Heart left ventricle (tissue), 16 donors: ENCODE data around the gene MYH3. TPM values are rescaled to one million over a fixed set of nuclear protein-coding genes. Genes with fewer than 3 reads are reported as not detected.

Experiments used
- ATAC-seq, 4 donors: fragments of 200-7000 bp; cut with Tn5 transposase; one replicate each; pipeline ENCODE4 v1.9.1; 2020 to 2022; ENCODE audit warnings: moderate library complexity in 4 of 4, mild to moderate bottlenecking in 3 of 4, moderate number of reproducible peaks in 1 of 4
- DNase-seq, 5 donors: peaks; one replicate each; pipeline ENCODE4 v3.0.0-alpha.2; 2020
- H3K27ac ChIP-seq, 12 donors: fragments of 200-600 bp; sonication (generic) in 4 of 12; one replicate each; pipeline versions ENCODE4 v1.5.0 to v1.8.0; 2016 to 2022; ENCODE audit warnings: mild to moderate bottlenecking in 2 of 12
- H3K27me3 ChIP-seq, 9 donors: fragments of 200-600 bp; sonication (generic) in 2 of 9; one replicate each; pipeline versions ENCODE4 v1.5.1 to v1.8.0; 2016 to 2022; ENCODE audit warnings: mild to moderate bottlenecking in 3 of 9
- H3K36me3 ChIP-seq, 9 donors: fragments of 200-600 bp; sonication (generic) in 2 of 9; one replicate each; pipeline versions ENCODE4 v1.5.0 to v1.8.0; 2018 to 2022; ENCODE audit warnings: mild to moderate bottlenecking in 2 of 9
- H3K4me1 ChIP-seq, 12 donors: fragments of 200-600 bp; sonication (generic) in 4 of 12; one replicate each; pipeline versions ENCODE4 v1.5.0 to v1.8.0; 2016 to 2022; ENCODE audit warnings: mild to moderate bottlenecking in 3 of 12
- H3K4me3 ChIP-seq, 12 donors: fragments of 200-600 bp; sonication (generic) in 4 of 12; one replicate each; pipeline versions ENCODE4 v1.5.0 to v1.8.0; 2017 to 2022; ENCODE audit warnings: mild to moderate bottlenecking in 9 of 12, moderate library complexity in 4 of 12
- H3K9me3 ChIP-seq, 12 donors: fragments of 200-600 bp; sonication (generic) in 4 of 12; one replicate each; pipeline versions ENCODE4 v1.5.0 to v1.8.0; 2016 to 2022; ENCODE audit warnings: mild to moderate bottlenecking in 1 of 12
- CTCF ChIP-seq, 12 donors: fragments of 200-600 bp; sonication (generic) in 4 of 12; IDR thresholded peaks; one replicate each; pipeline versions ENCODE4 v1.5.0 to v1.8.0; 2018 to 2022; ENCODE audit warnings: antibody characterized with exemption in 12 of 12, mild to moderate bottlenecking in 5 of 12
- POLR2A ChIP-seq, 2 donors: fragments of 450-650 bp; IDR thresholded peaks; one replicate each; pipeline ENCODE4 v1.6.1; 2017; ENCODE audit warnings: antibody characterized with exemption in 2 of 2, mild to moderate bottlenecking in 2 of 2, moderate library complexity in 2 of 2
- WGBS, 4 donors: extraction: QIAGEN DNeasy Blood & Tissue Kit in 2 of 4; methylation state at CpG; one replicate each; pipeline versions ENCODE4 v1.1.5 to v1.1.7; 2013 to 2018; 5-methylcytosine and 5-hydroxymethylcytosine counted together
- intact Hi-C, 10 donors: fragments of 100-400 bp; cut with DNase I; formaldehyde crosslinking; loops; one replicate each; pipeline versions ENCODE4 v1.11.1 to v1.14.2; 2022
- polyA plus RNA-seq, 2 donors: library from polyadenylated mRNA; stranded (reverse); fragments of 200-250 nt; gene quantifications; one replicate each; pipeline ENCODE4 v1.2.3, GENCODE V29; 2013
- total RNA-seq, 9 donors: library from RNA; depleted of rRNA in 2 of 9; stranded (reverse); fragments of >200 nt in 2 of 9; fragmentation: NEBNext Ultra II Directional in 3 of 9; extraction: Animal tissue kit (Norgen Biotek cat#: 25700) in 3 of 9; gene quantifications; one replicate each; pipeline versions ENCODE4 v1.1.0 to v1.2.4, GENCODE V29; 2016 to 2023
- donor health status: ischemic (EF 13 %, LVEDD 7.1; RV severe dilation, severe dysfunction).
- donor health status: healthy with polysubstance abuse.
- donor health status: DM: no; HTN: yes; CAD: no.
- donor health status: DM: no; HTN: no; CAD: no.
- donor health status: ischemic (EF 25% LVEDD 6.9; RV normal size, moderate dysfunction).
- donor health status: ischemic (EF 25% LVEDD 5.7; RV mildly dilated, moderate dysfunction).
- donor health status: healthy.
- donor health status: DM: yes; HTN: yes; CAD: no.
- donor health status: ischemic (EF 35%, LVEDD 5.7; RV mildly dilated, moderate dysfunction).
- donor health status: nonischemic (EF 11% LVEDD 7.7; RV severe dilation, severe dysfunction).
- donor health status: DM: yes; HTN: yes; CAD: no.
- donor health status: PGD.
- donor health status: ischemic (EF 29% LVEDD 5.4; RV normal size, mild dysfunction).
- donor health status: nonischemic (EF 23%, LVEDD 6.1; RV moderate dilation, normal function).

Gene MYH3
- total and polyA plus RNA-seq, 11 donors = 0.13 to 1.8 (median 0.62) TPM

GRCh38 chr17:10621397-10621796, 35.7 kb downstream of the MYH3 start:
- no peak for ATAC-seq
- WGBS, 4 donors = 86 to 89% (median 87%) methylated on average over 6 of the region's 6 CpGs
- no peak overlapping the region for H3K4me3 ChIP-seq

GRCh38 chr17:10620823-10621222, 36.3 kb downstream of the MYH3 start:
- WGBS, 4 donors = 56 to 70% (median 61%) methylated on average over 4 of the region's 4 CpGs
- intact Hi-C loops = loop anchor here in 1 of 10 donors (10.0 kb wide), 1 partner anchor 896 kb away; no protein-coding TSS in a partner anchor
- peaks cover 0 to 4% (median 0%) of the 10 kb centered on the region in 12 donors for H3K4me1 ChIP-seq
- H3K9me3 ChIP-seq = no peaks in the 10 kb centered on the region
- TF ChIP-seq POLR2A (IDR thresholded peaks at IDR 0.05) = no peak
- no peak for TF ChIP-seq CTCF (IDR thresholded peaks at IDR 0.05)
- DNase-seq = no peak
- no peak for ATAC-seq
- no peak overlapping the region for H3K27ac ChIP-seq
- no peaks in the 10 kb centered on the region for H3K36me3 ChIP-seq
- no peaks in the 10 kb centered on the region for H3K27me3 ChIP-seq
- no peak overlapping the region for H3K4me3 ChIP-seq

More at GRCh38 chr17:10621397-10621796, 35.7 kb downstream of the MYH3 start:
- TF ChIP-seq POLR2A (IDR thresholded peaks at IDR 0.05) = no peak
- TF ChIP-seq CTCF (IDR thresholded peaks at IDR 0.05) = no peak
- Histone ChIP-seq H3K27ac (no peak overlapping the region), H3K9me3 (no peaks in the 10 kb centered on the region), H3K36me3 (no peaks in the 10 kb centered on the region), H3K27me3 (no peaks in the 10 kb centered on the region), H3K4me1 (peaks cover 0 to 4% (median 0%) of the 10 kb centered on the region in 12 donors)
- intact Hi-C loops = loop anchor here in 1 of 10 donors (10.0 kb wide), 1 partner anchor 897 kb away; no protein-coding TSS in a partner anchor
- no peak for DNase-seq

- 14 to 25% (median 19%) methylated on average over 7 of the region's 7 CpGs for WGBS, 4 donors
- Histone ChIP-seq H3K27ac (no peak overlapping the region), H3K9me3 (no peaks in the 10 kb centered on the region), H3K4me1 (peaks cover 0 to 15% (median 0%) of the 10 kb centered on the region in 12 donors), H3K4me3 (no peak overlapping the region), H3K27me3 (no peaks in the 10 kb centered on the region), H3K36me3 (no peaks in the 10 kb centered on the region)
- ATAC-seq (peak; percentile 73 to 91 (median 90)), DNase-seq (peak in 4 of 5 donors; percentile 39 to 66 (median 44))
- peak; percentile 75 to 89 (median 82) for TF ChIP-seq CTCF (IDR thresholded peaks at IDR 0.05)
- no peak for TF ChIP-seq POLR2A (IDR thresholded peaks at IDR 0.05)
- intact Hi-C loops = loop anchor here in 9 of 10 donors (2.0 to 10.0 kb wide), 5 partner anchors 291 to 696 kb away; no protein-coding TSS in a partner anchor
These were observed 38.9 kb downstream of the MYH3 start for GRCh38 chr17:10618202-10618635.

GRCh38 chr17:10617120-10617505, 40.0 kb downstream of the MYH3 start:
- 75 to 85% (median 81%) methylated on average over 6 of the region's 6 CpGs for whole genome bisulfite sequencing, 4 donors
- ATAC-seq = no peak
- Histone ChIP-seq H3K4me3 (no peak overlapping the region), H3K27ac (no peak overlapping the region), H3K36me3 (no peaks in the 10 kb centered on the region), H3K9me3 (no peaks in the 10 kb centered on the region), H3K27me3 (no peaks in the 10 kb centered on the region), H3K4me1 (peaks cover 0 to 15% (median 0%) of the 10 kb centered on the region in 12 donors)
- TF ChIP-seq CTCF (IDR thresholded peaks at IDR 0.05) (no peak), POLR2A (IDR thresholded peaks at IDR 0.05) (no peak)
- DNase-seq = no peak
- intact Hi-C loops = loop anchor here in 9 of 10 donors (2.0 to 10.0 kb wide), 5 partner anchors 288 to 695 kb away; no protein-coding TSS in a partner anchor
